Suppressor macrophage (primary cell): ENCODE data around the gene MDFIC.

Experiments used
- DNase-seq, 4 experiments: peaks; one replicate each; pipeline ENCODE4 v3.0.0-alpha.2; 2020 to 2022

Gene MDFIC

DNA sequence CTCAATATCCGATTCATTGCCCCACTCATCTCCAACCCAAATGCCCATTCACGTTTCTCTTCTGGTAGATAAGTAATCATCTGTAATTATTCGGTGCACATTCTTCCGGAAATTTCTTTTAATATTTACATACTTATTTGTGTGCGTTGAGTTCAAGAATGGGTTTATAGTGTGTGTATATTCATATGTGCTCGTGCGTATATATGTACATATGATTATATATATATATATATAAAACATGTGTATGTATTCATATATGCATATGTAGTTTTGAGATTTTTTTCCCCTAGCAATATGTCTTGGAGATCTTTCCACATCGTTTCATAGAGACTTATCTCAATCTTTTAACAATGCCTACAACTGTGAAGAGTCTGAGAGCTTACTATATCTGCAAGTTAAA lies 118.2 kb downstream of the MDFIC start:
- DNase-seq: no peak

DNA sequence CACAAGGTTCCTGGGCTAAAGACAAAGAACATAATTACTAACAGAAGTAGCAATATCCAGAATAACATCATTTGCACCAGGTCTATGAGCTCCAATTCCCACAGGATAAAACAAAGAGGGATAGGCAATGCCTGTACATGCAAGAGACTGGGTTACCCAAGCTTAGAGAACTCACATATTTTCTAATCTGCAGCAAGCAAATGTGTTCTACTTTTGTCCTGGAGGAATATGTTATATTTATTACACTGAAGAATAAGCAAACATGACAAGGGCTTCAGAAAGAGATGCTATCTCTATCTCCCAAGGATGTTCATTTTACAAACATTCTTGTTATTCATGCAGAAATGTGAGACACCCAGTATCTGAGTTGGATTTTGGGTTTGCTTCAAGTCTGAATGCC lies 118.6 kb downstream of the MDFIC start:
- DNase-seq: no peak

DNA sequence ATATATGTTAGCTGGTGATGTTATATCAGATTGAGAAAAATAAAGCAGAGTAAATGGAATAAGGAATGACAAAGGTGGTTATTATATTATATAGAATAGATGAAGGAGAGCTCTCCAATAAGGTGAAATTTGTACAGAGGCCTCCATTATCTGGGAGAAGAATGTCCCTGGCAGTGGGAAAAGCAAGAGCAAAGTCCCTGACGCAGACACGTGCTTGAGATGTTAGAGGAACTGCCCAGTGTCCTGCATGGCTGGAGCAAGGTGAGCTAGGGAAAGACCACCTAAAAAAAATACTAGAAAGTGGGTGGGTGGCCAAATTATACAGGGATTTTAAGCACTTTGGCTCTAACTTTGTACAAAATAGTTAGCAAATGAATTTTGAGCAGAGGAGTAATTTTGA lies 120.7 kb downstream of the MDFIC start:
- DNase-seq: no peak

DNA sequence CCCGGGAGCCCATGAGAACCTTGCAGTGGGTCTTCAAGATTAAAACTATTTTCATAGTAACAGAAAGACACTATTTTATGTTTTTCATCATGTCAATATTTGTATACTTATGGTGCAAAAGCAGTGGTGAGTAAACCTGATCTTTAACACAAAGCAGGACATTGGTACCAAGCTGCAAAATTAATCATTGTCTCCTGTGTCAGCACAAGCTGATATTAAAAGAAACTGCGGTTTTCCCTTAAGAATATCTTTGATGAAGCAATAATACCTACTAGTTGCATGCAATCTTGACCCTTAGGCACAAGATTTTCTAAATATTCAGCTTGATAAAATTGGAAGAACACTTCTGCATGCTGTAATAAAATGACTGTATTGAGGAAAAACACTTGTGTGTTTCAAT lies 121.7 kb downstream of the MDFIC start:
- DNase-seq: peak in 1 of 4 experiments; percentile 4

DNA sequence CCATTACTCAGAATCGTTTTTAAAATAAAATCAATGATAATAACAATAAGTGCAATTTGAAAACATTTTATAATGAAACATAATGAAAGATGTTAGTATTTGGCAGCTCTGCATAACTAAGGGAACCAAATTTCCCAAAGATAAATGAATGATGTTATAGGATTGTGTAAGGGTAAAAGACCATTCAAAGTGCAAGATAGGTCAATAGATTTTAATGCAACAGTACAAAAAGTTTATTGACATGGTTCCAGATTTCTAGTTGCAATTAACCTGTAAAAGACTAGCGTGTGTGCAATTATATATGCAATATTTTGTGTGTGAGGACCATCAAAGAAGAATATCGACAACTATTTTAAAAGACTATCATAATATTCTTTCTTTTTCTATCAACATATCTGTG lies 122.3 kb downstream of the MDFIC start:
- DNase-seq: no peak

DNA sequence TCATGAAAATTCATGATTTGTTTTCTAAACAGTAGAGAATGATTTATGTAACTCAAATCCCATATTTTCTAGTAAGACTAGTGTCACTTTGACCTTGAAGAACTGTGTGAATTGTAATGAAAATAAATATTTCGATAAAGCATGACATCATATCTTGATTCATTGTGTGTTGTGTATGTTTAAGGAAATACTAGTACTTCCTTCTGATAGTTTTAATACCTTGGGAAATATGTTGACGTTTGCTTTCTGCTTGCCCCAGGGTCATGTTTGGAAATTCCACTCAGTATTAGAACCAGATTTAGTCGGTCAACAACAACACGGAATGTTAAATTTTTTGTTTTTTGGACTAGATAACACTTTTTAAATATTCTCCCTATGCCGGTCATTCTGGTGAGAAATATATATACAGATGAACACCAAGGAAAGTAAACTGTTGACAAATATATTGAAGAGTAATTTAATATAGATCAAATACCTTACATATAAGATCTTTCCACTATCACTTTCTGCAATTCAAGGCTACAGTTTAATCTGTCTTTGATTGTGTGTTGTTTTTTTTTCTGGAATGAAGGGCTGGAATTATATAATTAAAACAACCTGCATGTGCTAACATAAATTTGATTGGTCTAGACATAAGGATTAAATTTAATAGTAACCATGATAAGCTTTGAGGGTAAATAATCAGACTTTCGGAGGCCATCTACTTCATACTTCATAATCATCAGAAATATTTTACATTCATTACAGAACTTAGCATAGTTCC lies 126.2 kb downstream of the MDFIC start:
- DNase-seq: no peak

DNA sequence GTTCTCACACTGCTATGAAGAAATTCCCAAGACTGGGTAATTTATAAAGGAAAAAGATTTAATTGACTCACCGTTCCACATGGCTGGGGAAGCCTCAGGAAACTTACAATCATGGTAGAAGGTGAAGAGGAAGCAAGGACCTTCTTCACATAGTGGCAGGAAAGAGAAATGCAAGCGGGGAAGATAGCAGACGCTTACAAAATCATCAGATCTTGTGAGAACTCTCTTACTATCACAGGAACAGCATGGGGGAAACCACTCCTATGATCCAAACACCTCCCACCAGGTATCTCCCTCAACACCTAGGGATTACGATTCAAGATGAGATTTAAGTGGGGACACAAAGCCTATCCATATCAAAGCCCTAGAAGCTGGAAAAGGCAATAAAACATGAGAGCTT lies 130.8 kb downstream of the MDFIC start:
- DNase-seq: no peak

DNA sequence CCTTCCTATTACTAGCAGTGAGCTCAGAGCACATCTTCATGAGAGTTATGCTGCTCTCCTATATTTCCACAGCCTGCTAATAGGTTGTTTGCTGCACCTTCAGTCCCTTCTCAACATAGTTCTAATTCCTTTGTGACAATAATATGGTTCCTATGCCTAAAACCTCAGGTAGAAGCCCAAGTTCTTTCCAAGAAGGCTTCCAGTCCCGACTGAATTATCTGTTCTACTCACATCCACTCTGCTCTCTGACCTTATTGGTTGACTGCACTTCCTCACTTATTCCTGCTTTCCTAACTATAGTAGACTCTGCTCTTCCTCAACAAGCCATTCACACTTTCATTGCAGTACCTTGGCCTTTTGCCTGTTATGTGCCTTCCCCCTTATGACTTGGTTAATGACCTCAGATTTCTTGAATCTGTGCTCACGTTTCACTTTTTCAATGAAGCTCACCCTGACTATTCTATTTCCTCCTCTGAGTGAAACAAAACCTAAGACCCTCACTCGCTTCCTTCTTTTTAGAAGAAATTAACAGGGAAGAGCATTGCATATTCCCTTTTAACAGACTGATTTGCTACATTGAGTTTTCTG lies 132.7 kb downstream of the MDFIC start:
- DNase-seq: peak; percentile 3 to 45 (median 27)

DNA sequence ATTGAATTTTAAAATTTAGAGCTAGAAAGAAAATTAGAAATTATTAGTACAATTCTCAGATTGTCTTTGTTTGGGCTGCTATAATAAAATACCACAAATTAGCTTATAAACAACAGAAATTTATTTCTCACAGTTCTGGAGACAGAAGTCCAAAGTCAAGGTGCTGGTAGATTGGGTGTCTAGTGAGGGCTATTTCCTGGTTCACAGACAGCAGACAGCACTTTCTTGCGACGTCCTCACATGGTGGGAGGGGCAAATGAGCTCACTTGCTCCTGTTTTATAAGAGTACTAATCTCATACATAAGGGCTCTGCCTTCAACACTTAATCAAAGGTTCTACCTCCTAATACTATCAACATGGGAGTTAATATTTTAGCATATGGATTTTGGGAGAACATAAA lies 134.1 kb downstream of the MDFIC start:
- DNase-seq: peak in 1 of 4 experiments; percentile 13

DNA sequence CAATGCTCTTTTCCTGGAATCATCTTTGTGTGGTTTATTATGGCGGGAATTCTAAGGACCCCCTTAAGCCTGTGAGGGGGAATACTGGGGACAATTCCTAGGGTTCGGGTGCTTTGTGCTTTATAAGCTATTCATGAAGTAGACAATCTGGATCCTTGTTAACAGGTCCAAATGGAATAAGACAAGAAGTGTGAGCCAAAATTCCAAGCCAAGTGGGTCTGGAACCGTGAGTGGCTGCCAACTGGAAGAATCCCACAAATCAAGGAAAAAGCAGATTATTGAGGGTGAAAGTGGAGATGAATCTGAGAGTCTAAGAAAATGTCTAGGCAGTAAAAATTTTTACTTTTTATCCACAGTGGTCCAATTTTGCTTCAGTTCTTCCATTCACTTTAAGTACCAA lies 136.8 kb downstream of the MDFIC start:
- DNase-seq: no peak

DNA sequence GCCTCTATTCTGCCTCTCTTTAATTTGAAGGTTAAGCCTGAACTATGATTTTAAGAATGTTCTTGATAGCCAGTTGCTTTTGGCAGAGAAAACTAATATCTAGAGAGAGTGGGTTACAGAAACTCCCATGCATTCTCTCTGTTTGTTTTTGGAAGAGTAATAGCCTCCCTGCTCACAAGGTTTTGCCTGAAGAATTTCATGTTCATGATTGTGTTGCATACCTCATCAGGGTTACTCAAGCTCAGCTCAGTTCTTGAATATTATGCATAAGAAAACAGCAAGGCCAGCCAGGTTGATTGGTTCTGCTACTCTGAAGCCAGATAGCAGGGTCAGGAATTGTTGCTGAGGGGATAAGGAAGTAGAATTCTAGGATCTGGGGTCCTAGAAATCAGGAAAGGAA lies 137.4 kb downstream of the MDFIC start:
- no peak for DNase-seq

DNA sequence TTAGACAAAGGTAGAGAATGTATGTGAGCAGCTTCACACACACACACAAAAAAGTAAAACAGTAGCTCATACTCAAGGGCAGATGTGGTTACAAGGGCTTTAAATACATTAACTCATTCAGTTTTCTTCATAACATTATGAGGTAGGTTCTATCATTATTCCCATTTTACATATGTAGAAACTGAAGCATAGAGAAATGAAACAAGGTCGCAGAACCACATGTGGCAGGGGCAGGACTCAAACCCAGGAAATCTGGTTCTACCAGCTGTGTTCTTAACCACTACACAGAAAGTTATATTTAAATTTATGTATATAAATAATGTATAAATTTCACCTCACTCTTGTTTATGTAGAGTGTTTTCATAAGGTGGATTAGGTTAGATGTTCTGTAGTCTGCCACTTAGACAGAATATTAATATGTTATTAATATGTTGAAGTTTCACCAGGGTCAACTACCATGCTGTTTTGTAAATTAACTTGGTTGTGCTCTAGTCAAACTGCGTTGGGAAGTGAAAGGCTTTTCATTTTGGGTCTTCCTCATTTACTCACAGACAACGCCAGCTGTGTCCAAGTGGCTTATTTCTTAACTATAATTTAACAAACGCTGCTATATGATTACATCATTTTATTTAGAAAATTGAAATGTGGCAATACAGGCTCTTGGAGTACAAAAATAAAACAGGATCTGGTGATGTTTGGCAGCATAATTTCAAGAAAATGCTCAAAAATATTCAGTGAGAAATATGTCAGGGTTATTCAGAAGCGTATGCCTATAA lies 138.4 kb downstream of the MDFIC start:
- peak; percentile 57 to 86 (median 74) for DNase-seq

DNA sequence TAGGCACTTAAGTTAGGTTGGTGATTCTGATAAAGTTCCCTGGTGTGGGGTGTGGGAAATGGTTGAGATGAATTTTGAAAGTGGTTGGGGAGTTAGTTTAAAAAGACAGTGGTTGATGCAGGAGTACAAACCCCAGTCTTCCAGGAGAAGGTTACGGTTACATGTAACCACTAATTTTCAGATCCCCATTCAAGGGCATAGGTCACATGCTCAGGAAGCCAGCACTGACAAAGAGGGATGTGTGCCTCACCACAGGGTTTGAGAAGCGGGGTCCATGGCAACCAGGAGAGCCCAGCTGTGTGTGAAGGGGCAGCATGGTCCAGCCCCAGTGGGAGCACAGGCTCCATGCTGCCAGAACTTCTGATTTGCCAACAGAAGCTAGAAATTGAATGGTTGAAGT lies 144.2 kb downstream of the MDFIC start:
- peak in 2 of 4 experiments; percentile 8 to 16 for DNase-seq

DNA sequence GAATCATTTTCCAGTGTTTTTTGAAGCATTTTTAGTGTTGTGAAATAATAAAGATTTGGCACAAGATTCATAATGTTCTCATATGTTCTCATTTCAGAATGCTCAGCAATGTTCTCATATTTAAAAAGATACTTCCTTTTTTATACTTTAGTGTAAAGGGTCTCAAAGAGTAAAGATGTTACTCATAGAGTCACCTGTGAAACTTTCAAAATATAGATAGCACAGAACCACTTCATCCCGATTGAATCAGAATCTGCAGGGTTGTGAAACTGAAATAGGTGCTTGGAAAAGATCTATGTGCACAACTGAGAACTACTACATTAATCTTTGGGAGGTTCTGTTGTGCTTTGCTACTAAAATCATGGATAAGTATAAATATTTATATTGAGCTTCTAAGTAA lies 144.7 kb downstream of the MDFIC start:
- peak in 1 of 4 experiments; percentile 6 for DNase-seq

DNA sequence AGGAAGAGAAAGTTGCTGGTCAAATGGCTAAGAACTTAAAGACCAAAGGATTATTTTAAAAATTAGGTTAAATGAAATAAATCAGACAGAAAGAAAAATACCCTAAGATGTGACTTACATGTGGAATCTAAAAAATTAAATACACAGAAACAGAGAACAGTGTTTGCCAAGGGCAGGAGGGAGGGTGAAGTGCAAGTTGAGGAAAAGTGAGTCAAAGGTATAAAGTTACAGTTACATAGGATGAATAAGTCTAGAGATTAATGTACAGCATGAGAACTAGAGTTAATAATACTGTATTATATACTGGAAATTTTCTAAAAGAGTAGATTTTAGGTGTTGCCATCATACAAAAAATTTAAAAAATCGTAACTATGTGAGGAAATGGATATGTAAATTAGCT lies 146.3 kb downstream of the MDFIC start:
- no peak for DNase-seq
